GM06990 (cell line): ENCODE data around the gene SPCS3.

Experiments
- DNase-seq: peaks from one replicate; pipeline ENCODE4 v3.0.0-alpha.2; 2011; ENCODE audit not compliant: insufficient read length; ENCODE audit errors: extremely low read depth
- H3K27me3 ChIP-seq: replicated peaks from 2 replicates; pipeline ENCODE4 v1.6.0; 2011; ENCODE audit warnings: low read length; ENCODE audit not compliant: control insufficient read depth, insufficient read depth
- H3K36me3 ChIP-seq: 2 replicates; pipeline ENCODE4 v1.5.1; 2011; ENCODE audit warnings: low read length; ENCODE audit not compliant: control insufficient read depth, insufficient read depth
- H3K4me3 ChIP-seq: replicated peaks from 2 replicates; pipeline ENCODE4 v1.5.1; 2011; ENCODE audit warnings: low read depth, mild to moderate bottlenecking, control low read depth, low read length
- TF ChIP-seq, protein P1 (sequence below): IDR thresholded peaks from 2 replicates; pipeline ENCODE4 v1.5.1; 2011; ENCODE audit warnings: low read length, control low read depth, mild to moderate bottlenecking, inconsistent platforms; ENCODE audit not compliant: insufficient read depth, poor library complexity, severe bottlenecking

SPCS3 gene

DNA sequence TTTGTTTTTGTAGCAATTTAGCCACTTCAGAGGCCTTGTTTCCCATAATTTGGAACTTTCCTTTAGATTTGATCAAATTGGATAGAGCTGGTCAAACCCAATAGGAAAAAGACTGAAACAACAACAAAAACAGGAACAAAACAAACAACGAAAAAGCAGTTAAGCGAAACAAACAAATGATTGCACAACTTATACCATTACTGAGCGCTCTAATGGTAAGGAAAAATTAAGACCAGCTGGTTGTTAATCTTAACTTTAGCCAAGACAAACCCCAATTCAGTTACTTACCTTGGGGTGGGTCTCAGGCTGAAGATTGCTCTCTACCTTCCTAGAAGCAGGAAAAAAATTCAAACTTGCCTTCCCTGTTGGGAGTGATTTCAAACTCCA is 38.3 kb downstream of the SPCS3 start:
- Histone ChIP-seq H3K27me3 (no peaks in the 10 kb centered on the region), H3K4me3 (no peak overlapping the region), H3K36me3 (no peaks in the 10 kb centered on the region)
- DNase-seq, result no peak
- TF ChIP-seq, protein P1, sequence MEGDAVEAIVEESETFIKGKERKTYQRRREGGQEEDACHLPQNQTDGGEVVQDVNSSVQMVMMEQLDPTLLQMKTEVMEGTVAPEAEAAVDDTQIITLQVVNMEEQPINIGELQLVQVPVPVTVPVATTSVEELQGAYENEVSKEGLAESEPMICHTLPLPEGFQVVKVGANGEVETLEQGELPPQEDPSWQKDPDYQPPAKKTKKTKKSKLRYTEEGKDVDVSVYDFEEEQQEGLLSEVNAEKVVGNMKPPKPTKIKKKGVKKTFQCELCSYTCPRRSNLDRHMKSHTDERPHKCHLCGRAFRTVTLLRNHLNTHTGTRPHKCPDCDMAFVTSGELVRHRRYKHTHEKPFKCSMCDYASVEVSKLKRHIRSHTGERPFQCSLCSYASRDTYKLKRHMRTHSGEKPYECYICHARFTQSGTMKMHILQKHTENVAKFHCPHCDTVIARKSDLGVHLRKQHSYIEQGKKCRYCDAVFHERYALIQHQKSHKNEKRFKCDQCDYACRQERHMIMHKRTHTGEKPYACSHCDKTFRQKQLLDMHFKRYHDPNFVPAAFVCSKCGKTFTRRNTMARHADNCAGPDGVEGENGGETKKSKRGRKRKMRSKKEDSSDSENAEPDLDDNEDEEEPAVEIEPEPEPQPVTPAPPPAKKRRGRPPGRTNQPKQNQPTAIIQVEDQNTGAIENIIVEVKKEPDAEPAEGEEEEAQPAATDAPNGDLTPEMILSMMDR, result no peak

DNA sequence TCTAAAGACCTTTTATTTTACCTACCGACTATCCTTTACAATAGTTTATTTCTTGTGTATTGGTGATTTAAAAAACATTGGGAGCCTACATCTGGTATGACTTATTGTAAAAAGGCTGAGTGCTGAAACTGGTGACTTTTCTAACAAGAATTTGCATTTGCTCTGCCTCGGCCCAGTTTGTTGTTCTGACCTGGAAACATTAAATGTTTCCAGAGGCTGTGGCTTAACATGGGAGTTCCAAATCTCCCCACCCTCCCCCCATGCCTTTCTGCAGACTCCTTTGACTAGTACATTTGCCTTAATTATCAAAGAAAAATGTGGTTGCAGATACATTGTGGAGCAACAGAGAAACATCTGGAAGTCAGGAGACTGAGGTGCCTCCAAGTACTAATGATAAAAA is 39.8 kb downstream of the SPCS3 start:
- H3K27me3 ChIP-seq, result no peaks in the 10 kb centered on the region
- H3K4me3 ChIP-seq, result no peak overlapping the region
- H3K36me3 ChIP-seq, result no peaks in the 10 kb centered on the region
- DNase-seq, result no peak
- TF ChIP-seq, protein P1, result no peak

DNA sequence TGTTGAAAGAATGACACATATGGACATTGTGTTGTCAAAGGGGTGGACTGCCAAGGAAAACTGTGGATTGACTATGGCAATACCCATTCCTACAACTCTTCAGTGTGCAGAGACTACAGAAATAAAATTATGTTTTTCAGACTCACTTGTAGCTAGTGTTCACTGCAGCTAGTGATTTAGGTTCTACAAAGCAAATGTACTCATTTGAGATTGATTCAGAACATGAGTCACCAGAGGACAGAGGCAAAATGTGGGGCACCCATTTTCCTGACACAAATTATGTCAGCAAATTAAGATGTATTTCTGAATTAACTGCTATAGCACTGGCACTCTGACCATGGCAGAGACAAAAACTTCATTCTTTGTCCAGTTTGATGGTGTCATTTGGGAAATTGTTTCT is 40.7 kb downstream of the SPCS3 start:
- Histone ChIP-seq H3K36me3 (no peaks in the 10 kb centered on the region), H3K4me3 (no peak overlapping the region), H3K27me3 (no peaks in the 10 kb centered on the region)
- TF ChIP-seq, protein P1, result no peak
- no peak for DNase-seq

DNA sequence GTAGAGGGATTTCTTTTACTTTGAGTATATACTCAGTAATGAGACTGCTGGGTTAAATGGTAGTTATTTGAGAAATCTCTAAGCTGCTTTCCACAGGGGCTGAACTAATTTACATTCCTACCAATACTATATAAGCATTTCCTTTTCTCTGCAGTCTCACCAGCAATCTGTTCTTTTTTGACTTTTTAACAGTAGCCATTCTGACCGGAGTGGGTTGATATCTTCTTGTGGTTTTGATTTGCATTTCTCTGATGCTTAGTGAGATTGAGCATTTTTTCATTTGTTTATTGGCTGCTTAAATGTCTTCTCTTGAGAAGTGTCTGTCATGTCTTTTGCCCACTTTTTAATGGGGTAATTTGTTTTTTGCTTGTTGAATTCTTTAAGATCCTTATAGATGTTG is 43.3 kb downstream of the SPCS3 start:
- no peak overlapping the region for H3K4me3 ChIP-seq
- no peak for DNase-seq
- H3K36me3 ChIP-seq, result no peaks in the 10 kb centered on the region
- TF ChIP-seq, protein P1, result no peak
- H3K27me3 ChIP-seq, result no peaks in the 10 kb centered on the region

GRCh38 chr4:176367771-176368465 is 48.2 kb downstream of the SPCS3 start:
- TF ChIP-seq, protein P1, result no peak
- Histone ChIP-seq H3K36me3 (no peaks in the 10 kb centered on the region), H3K4me3 (no peak overlapping the region), H3K27me3 (no peaks in the 10 kb centered on the region)
- no peak for DNase-seq
